ENCODE results near the gene RPL22. TPM values are rescaled to one million over a fixed set of nuclear protein-coding genes. Genes with fewer than 3 reads are reported as not detected.

The RPL22 gene
- total RNA-seq, 1 experiment from 2014 or later = 441 TPM

GRCh38 chr1:6191968-6192367 lies 7.4 kb downstream of the RPL22 start:
- Mint-ChIP-seq H3K36me3 (peaks cover 70% of the 10 kb centered on the region), H3K27me3 (ENCODE audit: low read depth) (no peaks in the 10 kb centered on the region), H3K27ac (no peak overlapping the region), H3K4me3 (no peak overlapping the region), H3K4me1 (peaks cover 8% of the 10 kb centered on the region), H3K9me3 (no peaks in the 10 kb centered on the region)
- TF ChIP-seq ZNF425 (CRISPR knock-in tag; conservative IDR thresholded peaks at IDR 0.05) (no peak), ZNF138 (CRISPR knock-in tag; conservative IDR thresholded peaks at IDR 0.05) (no peak), JAZF1 (CRISPR knock-in tag; IDR thresholded peaks at IDR 0.05) (no peak), TEAD4 (CRISPR knock-in tag; IDR thresholded peaks at IDR 0.05) (no peak), STAT6 (CRISPR knock-in tag; conservative IDR thresholded peaks at IDR 0.05; ENCODE audit: low read depth) (no peak), ZNF232 (CRISPR knock-in tag; IDR thresholded peaks at IDR 0.05) (no peak), ZNF263 (CRISPR knock-in tag; IDR thresholded peaks at IDR 0.05; ENCODE audit: low read depth) (no peak), MXD4 (CRISPR knock-in tag; IDR thresholded peaks at IDR 0.05; ENCODE audit: borderline replicate concordance) (no peak)
- TF ChIP-seq, protein P1, sequence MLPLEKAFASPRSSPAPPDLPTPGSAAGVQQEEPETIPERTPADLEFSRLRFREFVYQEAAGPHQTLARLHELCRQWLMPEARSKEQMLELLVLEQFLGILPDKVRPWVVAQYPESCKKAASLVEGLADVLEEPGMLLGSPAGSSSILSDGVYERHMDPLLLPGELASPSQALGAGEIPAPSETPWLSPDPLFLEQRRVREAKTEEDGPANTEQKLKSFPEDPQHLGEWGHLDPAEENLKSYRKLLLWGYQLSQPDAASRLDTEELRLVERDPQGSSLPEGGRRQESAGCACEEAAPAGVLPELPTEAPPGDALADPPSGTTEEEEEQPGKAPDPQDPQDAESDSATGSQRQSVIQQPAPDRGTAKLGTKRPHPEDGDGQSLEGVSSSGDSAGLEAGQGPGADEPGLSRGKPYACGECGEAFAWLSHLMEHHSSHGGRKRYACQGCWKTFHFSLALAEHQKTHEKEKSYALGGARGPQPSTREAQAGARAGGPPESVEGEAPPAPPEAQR (CRISPR knock-in tag; IDR thresholded peaks at IDR 0.05) = no peak
- TF ChIP-seq, protein P2, sequence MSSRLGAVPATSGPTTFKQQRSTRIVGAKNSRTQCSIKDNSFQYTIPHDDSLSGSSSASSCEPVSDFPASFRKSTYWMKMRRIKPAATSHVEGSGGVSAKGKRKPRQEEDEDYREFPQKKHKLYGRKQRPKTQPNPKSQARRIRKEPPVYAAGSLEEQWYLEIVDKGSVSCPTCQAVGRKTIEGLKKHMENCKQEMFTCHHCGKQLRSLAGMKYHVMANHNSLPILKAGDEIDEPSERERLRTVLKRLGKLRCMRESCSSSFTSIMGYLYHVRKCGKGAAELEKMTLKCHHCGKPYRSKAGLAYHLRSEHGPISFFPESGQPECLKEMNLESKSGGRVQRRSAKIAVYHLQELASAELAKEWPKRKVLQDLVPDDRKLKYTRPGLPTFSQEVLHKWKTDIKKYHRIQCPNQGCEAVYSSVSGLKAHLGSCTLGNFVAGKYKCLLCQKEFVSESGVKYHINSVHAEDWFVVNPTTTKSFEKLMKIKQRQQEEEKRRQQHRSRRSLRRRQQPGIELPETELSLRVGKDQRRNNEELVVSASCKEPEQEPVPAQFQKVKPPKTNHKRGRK (CRISPR knock-in tag; IDR thresholded peaks at IDR 0.05; ENCODE audit: borderline replicate concordance) = no peak
- DNase-seq (ENCODE audit: low spot score) (no peak), ATAC-seq (no peak)
- CTCF ChIA-PET = interaction anchor here (2.0 to 8.4 kb wide), 2 partner anchors 10 to 14 kb away, joined by 5 to 77 read pairs; partner anchors contain the start of gene RNF207
- POLR2A ChIA-PET = interaction anchor here (0.7 kb wide), 1 partner anchor 13 kb away, joined by 3 read pairs; no protein-coding TSS in a partner anchor

- DNase-seq (ENCODE audit: low spot score) = no peak
- Mint-ChIP-seq H3K27me3 (ENCODE audit: low read depth) (no peaks in the 10 kb centered on the region), H3K9me3 (no peaks in the 10 kb centered on the region), H3K36me3 (peaks cover 60% of the 10 kb centered on the region), H3K4me3 (no peak overlapping the region), H3K4me1 (peaks cover 34% of the 10 kb centered on the region), H3K27ac (no peak overlapping the region)
- no peak for TF ChIP-seq E2F4 (CRISPR knock-in tag; IDR thresholded peaks at IDR 0.05; ENCODE audit: borderline replicate concordance, low read depth)
- no peak for TF ChIP-seq FOXK1 (CRISPR knock-in tag; IDR thresholded peaks at IDR 0.05)
- no peak for TF ChIP-seq ELF4 (CRISPR knock-in tag; IDR thresholded peaks at IDR 0.05; ENCODE audit: low read depth)
- TF ChIP-seq, protein P2 (CRISPR knock-in tag; IDR thresholded peaks at IDR 0.05; ENCODE audit: borderline replicate concordance) = no peak
- no peak for TF ChIP-seq TEAD1 (CRISPR knock-in tag; IDR thresholded peaks at IDR 0.05)
- TF ChIP-seq GABPB1 (CRISPR knock-in tag; IDR thresholded peaks at IDR 0.05) = no peak
- TF ChIP-seq E2F1 (CRISPR knock-in tag; IDR thresholded peaks at IDR 0.05) = no peak
- TF ChIP-seq GTF2I (CRISPR knock-in tag; conservative IDR thresholded peaks at IDR 0.05) = no peak
- no peak for TF ChIP-seq CBFB (CRISPR knock-in tag; IDR thresholded peaks at IDR 0.05; ENCODE audit: low read depth)
- ATAC-seq = no peak
- CTCF ChIA-PET = interaction anchor here (0.7 to 8.4 kb wide), 4 partner anchors 17 to 252 kb away, joined by 3 to 77 read pairs (median 4); partner anchors contain the start of gene RNF207
- POLR2A ChIA-PET = interaction anchor here (0.6 kb wide), 1 partner anchor 8 kb away, joined by 3 read pairs; no protein-coding TSS in a partner anchor
Observed at GRCh38 chr1:6188466-6188865, 10.9 kb downstream of the RPL22 start.
